Measurements from ENCODE around the gene IQCH.

Gene IQCH

DNA sequence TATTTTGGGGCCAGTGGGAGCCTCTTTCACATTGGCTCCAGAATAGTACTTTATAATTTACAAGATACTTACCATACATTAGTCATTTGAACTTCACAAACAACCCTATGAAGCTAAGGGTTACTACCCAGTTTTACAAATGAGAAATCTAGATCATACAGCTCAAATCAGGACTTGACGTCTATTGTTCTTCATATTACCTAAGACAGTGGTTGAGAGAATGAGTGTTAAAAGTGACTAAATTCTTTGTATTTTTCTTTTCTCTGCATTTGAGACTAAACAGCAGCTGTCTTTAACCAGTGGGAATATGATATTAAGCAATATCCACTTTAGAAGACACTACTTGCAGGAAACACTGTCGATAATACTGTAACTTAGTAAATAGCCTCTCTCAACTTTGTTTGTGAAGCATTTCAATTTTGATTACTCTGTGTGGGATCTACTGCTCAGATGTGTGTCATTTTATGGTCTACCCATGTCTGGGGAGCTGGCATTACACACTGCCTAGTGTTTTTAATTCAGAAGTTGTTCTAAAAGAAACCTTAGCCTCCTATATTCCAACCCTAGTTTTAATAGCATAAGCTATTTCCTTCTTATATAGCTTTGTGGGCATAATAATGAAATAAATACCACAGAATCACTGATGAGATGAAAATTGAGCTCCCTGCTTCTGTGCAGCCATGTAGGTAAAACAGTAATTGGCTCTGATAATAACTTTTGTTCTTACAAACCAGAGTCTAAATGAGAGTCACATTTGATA is 45.9 kb downstream of the IQCH start:
- no peak for DNase-seq (ENCODE audit: low read depth in 2 of 2)

DNA sequence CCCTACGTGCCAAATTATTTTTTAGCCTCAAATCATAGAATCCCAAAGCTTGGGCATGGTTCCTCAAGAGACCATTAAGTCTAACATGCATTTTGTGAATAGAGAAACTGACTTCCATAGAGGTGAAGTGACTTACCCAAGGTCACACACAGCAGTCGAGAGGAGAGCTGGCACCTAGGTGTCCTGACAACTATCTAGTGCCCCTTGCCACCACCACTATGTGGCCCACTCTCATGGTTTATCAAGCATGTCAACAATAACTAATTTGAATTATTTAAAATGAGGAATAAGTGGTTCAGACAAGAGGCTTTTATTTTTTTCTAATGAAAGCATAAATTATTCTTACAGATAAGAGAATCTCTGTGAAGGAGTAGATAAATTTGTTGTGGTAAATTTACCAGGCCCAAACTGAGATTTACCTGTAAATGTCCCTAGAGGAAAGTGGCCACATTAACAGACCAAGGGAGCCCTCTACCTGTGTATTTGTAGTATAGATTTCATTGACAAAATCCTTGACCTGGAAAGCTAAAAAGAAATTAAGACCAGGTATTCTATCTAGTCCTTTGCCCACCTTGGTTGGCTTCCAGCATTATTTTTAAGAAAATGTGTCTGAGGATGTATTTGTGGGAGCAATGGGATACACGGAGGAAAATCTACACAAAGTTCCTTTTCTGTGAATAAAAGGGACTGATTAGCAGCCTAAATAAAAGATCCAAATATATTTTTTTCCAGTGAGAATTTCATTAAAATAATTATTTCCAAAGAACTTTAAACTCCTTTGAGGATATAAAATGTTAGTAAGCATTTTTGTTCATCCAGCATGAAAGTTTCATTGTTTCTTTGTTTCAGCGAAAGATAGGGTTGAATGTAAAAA is 49.1 kb downstream of the IQCH start:
- no peak for DNase-seq (ENCODE audit: low read depth in 2 of 2)

DNA sequence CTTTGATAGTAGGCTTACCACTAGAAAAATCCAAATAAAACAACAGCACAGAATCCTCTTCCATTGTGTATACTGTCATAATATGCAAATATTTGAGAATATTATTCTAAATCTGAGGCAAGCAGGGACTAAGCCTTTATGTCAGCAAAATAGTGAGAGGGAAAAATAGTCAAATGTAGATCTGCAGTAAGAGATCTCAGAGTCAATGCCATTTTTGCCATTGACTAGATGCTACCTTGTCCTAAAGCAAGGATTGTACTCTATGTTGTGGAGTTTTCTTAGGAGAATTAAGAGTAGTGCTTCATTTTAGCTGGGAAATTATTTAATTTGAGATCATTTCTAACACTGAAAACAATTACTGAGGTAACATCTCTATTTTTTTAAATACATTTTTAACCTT is 50.2 kb downstream of the IQCH start:
- no peak for DNase-seq (ENCODE audit: low read depth in 2 of 2)

DNA sequence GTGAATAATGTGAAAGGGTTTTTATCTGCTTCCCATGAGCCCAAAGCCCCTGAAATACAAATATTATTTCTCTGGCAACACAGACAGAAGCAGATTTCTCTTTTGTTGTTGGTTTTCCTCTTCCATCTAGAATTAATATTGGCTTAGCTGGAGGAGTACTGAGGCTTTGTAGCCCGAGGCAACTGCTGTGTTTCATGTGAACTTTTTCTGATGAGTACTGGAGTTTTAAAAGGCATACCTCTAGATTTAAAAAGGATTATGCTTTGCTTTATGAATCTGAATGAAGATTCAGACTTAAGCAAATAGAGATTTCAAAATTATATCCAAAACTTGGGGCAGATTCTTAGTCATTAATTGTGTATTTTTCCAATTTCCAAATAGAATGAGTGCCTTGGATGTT is 50.9 kb downstream of the IQCH start:
- DNase-seq (ENCODE audit: low read depth in 2 of 2): no peak

DNA sequence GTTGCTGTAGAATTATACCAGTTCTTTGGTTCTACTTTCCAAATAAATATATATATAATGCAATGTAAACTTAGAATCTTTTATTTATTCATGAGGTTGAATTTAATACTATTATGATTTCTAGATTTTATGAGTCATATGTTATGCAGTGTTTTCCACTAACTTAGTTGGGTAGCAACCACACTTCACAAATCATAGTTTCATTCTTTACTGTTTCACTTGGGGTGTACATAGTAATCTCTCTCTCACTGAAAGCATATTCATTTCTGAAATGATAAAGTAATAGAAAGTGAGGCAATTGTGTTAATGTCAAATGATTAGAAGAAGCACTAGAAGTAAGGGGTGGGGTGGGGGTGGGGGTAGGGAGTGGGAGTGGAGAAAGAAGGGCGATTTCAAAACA is 52.6 kb downstream of the IQCH start:
- DNase-seq (ENCODE audit: low read depth in 2 of 2): no peak

DNA sequence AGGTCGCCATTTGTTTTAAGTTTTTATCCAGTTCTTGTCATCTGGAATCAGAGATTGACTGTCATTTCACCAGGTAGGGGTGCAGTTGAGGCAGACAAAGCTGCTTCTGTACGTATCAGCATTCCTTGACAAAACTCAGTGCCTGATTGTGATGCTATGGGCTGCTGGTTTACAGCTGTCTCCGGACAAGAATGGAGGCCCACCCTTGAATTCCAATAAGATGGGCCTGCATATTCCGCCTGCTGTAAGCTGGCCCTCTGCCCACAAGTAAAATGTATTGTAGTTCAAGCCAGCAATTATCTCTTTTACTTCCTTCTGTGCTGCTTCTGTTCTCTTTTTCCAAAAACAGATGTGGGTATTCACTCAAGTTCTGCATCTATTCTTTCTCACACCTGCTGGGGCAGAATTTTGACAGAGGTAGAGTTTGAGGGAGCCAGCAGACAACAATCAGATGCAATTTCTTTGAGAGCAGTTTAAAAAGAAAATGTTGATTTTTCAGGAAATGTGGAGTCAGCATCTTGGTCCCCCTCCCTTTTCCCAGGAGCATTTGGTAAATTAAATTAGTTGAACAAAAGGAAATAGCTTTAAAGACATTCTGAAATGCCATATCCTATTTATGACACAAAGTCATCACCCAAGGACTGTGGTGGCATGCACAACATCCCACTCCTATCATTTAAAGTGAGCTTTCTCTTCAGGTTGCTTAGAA is 53.5 kb downstream of the IQCH start:
- no peak for DNase-seq (ENCODE audit: low read depth in 2 of 2)

DNA sequence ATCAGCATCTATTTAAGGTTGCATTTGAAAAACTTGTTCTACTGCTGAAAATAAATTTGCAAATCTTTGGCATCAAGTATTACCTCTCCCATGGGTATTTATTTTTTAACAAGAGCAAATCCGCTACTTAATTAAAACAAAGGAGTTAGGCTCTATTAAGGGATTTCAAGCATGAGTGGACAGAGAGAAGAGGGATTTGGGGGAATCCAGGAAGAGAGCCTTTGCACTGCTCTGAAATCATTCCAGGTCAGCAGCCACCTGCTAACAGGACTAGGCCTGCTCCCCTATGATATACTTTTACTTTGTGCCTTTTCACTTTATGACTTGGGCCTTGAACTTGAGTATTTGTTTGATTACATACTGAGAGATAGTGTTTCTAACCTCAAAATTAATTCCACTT is 57.1 kb downstream of the IQCH start:
- no peak for DNase-seq (ENCODE audit: low read depth in 2 of 2)

DNA sequence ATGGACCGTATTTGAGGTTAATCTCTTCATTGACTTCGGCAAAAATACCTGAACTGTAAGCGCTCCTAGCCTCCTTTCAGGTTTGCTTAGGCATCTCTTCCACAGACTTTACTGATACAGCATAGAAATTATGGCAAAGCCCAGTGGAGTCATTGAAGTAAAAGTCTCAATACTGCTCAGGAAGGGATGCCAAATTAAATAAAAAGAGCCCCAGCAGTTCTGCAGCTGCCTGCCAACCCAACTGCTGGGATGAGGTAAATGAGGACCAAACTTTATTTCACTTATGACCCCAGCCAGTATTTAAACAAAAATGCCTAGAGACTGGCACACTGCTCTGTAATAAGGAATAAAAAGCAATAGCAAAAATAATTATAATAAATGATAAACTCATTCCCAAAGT is 65.4 kb downstream of the IQCH start:
- DNase-seq (ENCODE audit: low read depth in 2 of 2): no peak

DNA sequence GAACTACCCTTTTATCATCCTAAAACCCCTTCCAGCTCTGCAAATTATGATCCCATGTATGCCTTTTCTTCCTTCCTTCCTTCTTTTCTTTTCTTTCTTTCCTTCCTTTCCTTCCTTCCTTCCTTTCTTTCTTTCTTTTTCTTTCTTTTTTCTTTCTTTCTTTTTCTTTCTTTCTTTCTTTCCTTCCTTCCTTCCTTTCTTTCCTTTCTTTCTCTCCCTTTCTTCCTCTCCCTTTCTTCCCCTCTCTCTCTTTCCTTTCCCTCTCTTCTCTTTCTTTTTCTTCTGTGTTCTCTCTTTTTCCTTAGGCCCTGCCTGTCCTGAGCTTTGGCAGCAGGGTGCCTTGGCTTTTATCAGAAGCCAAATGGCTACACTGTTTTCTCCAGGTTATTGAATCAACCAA is 66.8 kb downstream of the IQCH start:
- no peak for DNase-seq (ENCODE audit: low read depth in 2 of 2)

DNA sequence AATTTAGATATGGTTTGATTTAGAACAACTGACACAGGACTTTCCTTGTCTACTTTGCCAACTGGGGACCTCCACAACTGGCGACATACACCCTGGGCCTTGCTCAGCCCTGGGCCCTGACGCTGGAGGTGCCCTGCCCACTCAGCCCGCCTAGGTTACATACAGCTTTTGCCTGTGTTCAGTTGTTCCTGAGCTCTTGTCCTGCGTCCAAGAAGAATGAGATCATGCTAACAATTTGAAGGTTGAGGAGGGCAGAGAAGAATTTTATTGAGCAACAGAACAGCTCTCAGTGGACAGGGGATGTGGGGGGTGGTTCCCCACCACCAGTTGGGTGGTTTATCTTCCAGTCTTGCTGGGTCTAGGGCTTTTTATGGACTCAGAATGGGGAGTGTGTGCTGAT is 67.9 kb downstream of the IQCH start:
- no peak for DNase-seq (ENCODE audit: low read depth in 2 of 2)

DNA sequence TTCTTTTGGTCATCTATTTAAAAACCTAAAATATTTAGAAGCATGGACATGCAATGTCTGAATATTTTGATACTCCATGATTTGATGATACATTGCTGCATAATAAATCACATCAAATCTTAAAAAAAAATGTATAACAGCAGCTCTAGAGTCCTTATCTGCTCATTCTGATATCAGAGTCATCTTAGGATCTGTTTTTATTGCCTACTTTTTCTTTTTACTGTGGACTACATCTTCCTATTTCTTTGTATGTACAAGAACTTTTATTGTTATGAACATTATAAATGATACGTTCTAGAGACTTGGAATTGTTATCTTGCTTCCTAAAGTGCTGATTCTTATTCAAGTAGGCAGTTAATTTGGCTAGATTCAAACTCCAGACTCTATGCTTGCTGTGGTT is 72.7 kb downstream of the IQCH start:
- no peak for DNase-seq (ENCODE audit: low read depth in 2 of 2)

DNA sequence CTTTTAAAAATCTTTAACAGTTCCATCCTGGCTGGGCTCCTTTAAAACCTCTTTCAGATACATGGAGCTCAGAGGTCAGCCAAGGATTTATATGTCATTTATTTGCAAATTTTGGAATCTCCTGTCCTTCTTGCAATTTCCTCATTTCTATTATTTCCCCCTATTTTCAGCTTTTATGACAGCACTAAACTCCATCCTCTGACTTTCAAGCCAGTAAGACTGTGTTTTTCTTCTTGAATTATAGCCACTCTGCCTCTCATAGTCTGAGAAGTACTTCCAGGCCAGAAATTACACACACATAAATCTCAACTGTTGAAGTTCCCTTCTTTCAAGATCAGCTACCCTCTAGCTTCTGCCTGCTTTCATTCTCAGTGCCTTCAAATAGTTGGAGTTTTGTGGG is 73.2 kb downstream of the IQCH start:
- DNase-seq (ENCODE audit: low read depth in 2 of 2): no peak

DNA sequence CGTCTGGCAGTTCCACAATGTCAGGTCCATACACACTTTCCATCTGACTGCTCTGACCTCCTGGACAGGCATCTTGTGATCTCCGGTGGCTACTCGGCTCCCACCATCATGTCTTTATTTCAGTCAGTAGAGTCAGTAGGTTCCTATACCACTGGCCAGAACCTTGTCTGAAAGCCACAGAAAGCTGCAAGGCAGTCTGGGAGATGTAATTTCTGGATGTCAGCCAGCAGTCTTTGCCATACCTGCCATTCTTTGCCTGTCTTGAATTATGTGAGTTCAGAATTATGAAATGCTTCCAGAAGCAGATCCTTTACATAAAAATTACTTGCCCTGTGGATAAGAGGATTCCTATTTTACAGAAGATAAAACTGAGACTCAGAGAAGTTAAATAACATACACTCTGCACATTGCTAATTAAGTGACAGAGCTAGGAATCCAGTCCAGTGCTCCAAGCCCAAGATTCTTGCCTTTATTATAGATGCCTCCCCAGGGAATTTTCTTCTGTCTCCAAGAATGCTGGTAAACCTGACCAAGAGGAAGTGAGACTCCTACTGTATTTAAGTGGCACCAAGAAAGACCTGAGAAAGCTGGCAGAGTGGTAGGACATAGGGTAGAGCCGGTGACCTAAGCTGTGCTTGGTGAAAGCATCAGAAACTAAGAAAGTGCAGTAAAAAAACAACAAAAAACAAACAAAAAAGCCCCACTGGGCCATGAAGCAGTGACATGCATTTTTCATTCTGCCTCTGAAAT is 75.6 kb downstream of the IQCH start:
- no peak for DNase-seq (ENCODE audit: low read depth in 2 of 2)

DNA sequence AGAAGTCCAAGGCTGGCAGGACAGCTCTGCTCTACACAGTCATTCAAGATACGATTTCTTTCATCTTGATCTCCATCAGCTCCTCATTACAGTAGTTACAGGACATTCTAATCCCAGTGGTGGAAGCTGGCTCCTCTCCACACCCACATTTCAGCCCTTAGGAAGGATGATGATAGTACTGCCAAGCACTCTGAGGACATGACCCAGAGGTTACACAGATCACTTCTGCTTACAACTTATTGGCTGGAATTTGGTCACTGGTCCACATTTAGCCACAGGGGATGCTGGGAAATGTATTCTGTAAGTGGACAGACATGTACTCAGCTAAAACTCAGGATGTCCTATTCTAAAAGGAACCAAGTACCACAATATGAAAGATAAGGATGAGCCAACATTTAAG is 77.1 kb downstream of the IQCH start:
- DNase-seq (ENCODE audit: low read depth in 2 of 2): no peak

DNA sequence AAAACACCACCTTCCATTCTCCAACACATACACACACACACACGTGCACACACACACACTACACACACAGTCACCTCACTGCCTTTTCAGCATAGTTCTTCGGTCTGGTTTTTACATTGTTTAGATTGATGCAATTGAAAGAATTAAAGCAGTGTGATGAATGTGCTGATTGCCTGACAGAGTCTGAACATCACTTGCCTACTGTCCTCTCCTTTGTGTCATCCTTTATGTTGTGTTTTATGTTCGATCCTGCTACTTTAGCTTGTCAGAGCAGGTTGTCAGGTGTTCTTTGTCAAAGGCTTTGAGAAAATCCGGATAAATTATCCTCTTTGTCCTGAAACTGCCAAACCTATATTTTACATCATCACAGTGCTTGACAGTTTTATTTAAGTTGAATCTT is 80.4 kb downstream of the IQCH start:
- DNase-seq (ENCODE audit: low read depth in 2 of 2): no peak

DNA sequence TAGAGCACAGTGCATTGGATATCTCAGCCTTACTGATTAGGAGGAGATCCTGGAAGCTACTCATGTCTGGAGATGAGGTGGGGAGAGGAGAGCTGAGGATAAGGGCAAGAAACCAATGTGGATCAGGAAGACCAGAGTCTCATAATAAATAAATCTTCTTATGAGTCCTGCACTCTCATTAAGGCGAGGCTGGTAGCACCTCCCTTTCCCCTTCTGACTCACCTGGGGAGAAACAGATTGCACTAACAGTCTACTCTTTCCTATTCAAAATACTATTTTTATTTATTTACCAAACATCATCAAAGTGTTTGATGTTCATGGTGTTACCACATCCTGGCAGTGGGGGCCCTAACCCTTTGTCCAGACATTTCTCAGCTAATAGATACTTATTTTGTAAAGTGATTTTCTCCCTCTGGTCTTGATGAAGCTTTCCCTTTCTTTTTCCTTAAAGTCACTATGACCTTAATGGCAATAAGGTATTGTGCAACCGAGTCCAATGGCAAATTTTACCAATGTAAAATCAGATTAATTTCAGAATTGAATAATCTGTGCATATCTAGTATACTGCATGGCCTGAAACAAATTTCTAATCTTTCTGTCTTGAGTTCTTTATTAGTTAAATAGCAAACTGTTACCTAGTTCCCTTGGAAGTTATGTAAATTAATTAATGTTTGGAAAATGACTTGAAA is 81.1 kb downstream of the IQCH start:
- DNase-seq (ENCODE audit: low read depth in 2 of 2): no peak

DNA sequence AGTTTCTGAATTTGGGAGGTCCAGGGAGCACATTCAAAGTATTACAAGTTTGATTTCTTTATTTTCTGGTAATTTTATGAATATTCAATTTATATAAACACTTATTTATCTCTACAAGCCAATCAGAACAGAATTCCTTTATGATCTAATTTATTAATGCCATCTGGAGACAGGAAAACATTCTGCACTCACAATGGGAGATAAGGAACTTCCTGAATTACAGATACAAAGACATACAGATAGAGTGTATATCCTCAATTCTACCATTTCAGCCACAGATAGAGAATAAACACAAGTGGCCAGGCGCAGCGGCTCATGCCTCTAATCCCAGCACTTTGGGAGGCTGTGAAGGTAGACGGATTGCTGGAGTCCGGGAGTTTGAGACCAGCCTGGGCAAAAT is 86.0 kb downstream of the IQCH start:
- DNase-seq (ENCODE audit: low read depth in 2 of 2): no peak

DNA sequence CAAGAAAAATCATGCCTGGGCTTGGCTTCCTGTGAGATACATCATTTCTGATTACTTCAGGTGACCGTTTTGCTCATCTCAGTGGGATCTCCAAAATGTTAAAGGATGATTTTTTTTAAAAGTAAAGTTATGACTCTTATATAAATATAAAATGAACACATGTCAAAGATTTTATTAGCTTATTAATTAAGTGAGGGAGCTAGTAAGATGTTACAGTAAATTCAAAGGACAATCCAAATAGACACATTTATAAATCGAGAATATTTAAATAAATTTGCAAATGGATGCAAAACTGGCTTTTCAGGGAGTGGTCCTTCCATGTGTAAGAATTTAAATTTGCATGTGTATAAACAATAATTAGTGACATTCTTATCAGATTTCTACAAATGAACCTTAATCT is 87.0 kb downstream of the IQCH start:
- no peak for DNase-seq (ENCODE audit: low read depth in 2 of 2)

DNA sequence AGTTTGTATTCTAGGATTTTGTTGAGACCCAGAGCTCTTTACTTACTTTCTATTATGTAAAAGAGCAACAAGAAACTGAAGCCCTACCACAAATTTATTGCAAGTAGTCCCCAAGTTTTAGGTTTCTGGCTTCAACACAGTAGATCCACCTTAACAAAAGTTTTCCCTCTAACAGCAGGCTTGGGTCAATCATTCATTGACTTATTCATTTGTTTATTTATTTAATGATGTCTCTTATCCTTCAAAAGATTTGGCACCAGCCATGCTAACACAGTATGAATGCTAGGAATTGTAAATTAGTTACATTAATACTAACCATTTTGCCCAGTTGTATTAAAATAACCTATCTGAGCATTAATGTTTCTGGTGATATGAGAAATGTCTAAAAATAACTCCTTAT is 88.6 kb downstream of the IQCH start:
- no peak for DNase-seq (ENCODE audit: low read depth in 2 of 2)

DNA sequence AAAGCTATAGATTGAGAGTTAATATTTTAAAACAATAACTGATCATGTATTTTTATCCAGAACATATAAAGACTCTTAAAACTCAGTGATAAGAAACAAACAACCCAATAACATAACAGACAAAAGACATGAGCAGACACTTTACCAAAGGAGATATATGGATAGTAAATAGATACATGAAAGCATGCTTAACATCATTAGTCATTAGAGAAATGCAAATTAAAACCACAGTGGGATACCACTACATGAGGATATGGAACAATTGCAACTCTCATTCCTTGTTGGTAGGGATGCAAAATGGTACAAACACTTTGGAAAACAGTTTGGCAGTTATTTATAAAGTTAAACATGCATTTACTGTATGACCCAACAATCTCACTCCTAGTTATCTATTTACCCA is 95.0 kb downstream of the IQCH start:
- no peak for DNase-seq (ENCODE audit: low read depth in 2 of 2)

DNA sequence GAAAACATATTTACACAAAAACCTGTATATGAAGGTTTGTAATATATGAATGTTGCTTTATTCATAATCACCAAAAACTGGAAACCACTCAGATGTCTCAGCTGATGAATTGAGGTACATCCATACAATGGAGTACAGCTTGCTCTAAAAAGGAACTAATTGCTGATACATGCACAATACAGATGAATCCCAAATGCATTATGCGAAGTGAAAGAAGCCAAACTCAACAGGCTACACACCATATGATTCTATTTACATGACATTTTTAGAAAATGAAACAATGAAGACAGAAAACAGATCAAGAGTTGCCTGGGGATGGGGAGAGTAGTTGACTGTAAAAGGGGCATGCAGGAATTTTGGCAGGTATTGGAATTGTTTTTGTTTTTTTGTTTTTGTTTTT is 95.5 kb downstream of the IQCH start:
- no peak for DNase-seq (ENCODE audit: low read depth in 2 of 2)
